SU-DHL-6 (cell line): ENCODE data around the gene TM9SF1.

Experiments used
- H2AFZ ChIP-seq: fragments of 200-600 bp; sonication (generic); 2 replicates; pipeline ENCODE4 v1.6.1; 2014; ENCODE audit warnings: low read depth, mild to moderate bottlenecking, moderate library complexity, mixed read lengths, antibody characterized with exemption, low read length; ENCODE audit not compliant: severe bottlenecking
- H3F3A ChIP-seq: fragments of 200-600 bp; shearing (Covaris generic); 2 replicates; pipeline ENCODE4 v1.6.0; 2016; ENCODE audit warnings: antibody characterized with exemption, mild to moderate bottlenecking; ENCODE audit not compliant: insufficient read depth
- H3K27ac ChIP-seq: fragments of 200-600 bp; sonication (generic); 2 replicates; pipeline ENCODE4 v1.5.1; 2016; ENCODE audit warnings: low read depth, mild to moderate bottlenecking, low read length, moderate library complexity, mixed read lengths
- H3K27me3 ChIP-seq: fragments of 200-600 bp; sonication (generic), shearing (Covaris generic); 2 replicates; pipeline ENCODE4 v1.6.0; 2014; ENCODE audit warnings: mild to moderate bottlenecking, low read length
- H3K36me3 ChIP-seq: fragments of 200-600 bp; sonication (generic); 2 replicates; pipeline ENCODE4 v1.6.1; 2014; ENCODE audit warnings: mild to moderate bottlenecking, low read length, mixed read lengths
- H3K4me2 ChIP-seq: fragments of 300-600, 200-600 bp; shearing (Covaris generic), sonication (generic); 2 replicates; pipeline ENCODE4 v1.6.0; 2014; ENCODE audit warnings: low read length, low read depth, mild to moderate bottlenecking; ENCODE audit not compliant: poor library complexity, severe bottlenecking
- H3K4me3 ChIP-seq: fragments of 200-600 bp; sonication (generic); 2 replicates; pipeline ENCODE4 v1.5.1; 2014; ENCODE audit warnings: antibody characterized with exemption, low read length, mild to moderate bottlenecking, mixed read lengths; ENCODE audit not compliant: insufficient read depth, poor library complexity, severe bottlenecking
- H3K79me2 ChIP-seq: fragments of 200-600 bp; sonication (generic); 2 replicates; pipeline ENCODE4 v1.6.1; 2014; ENCODE audit warnings: mild to moderate bottlenecking, low read length, moderate library complexity; ENCODE audit not compliant: insufficient read depth
- H3K9ac ChIP-seq: fragments of 200-600 bp; sonication (generic); 2 replicates; pipeline ENCODE4 v1.7.0; 2014; ENCODE audit warnings: mild to moderate bottlenecking, low read length
- H3K9me2 ChIP-seq: fragments of 200-600 bp; sonication (generic); replicated peaks from 2 replicates; pipeline ENCODE4 v1.6.1; 2014; ENCODE audit warnings: low read length; ENCODE audit not compliant: insufficient read depth
- H3K9me3 ChIP-seq: fragments of 200-600 bp; sonication (generic); 2 replicates; pipeline ENCODE4 v1.6.1; 2014; ENCODE audit warnings: low read length, mixed read lengths; ENCODE audit not compliant: insufficient read depth
- H4K20me1 ChIP-seq: fragments of 200-600 bp; sonication (generic); 2 replicates; pipeline ENCODE4 v1.6.1; 2014; ENCODE audit warnings: low read depth, mild to moderate bottlenecking, antibody characterized with exemption, low read length, moderate library complexity, mixed read lengths
- EZH2phosphoT487 ChIP-seq: fragments of 200-600 bp; sonication (generic), shearing (Covaris generic); conservative IDR thresholded peaks from 2 replicates; pipeline ENCODE4 v1.6.1; 2018; ENCODE audit warnings: mild to moderate bottlenecking, antibody characterized with exemption, low read length, moderate library complexity, mixed read lengths
- TF ChIP-seq, protein P1 (sequence below): fragments of 200-600 bp; sonication (generic); IDR thresholded peaks from one replicate; pipeline ENCODE4 v1.5.1; 2017; ENCODE audit warnings: antibody characterized with exemption, mild to moderate bottlenecking, low read length, moderate library complexity; ENCODE audit not compliant: insufficient read depth, poor library complexity, severe bottlenecking

TM9SF1 gene

GRCh38 chr14:24232121-24232644 is 36.9 kb upstream of the TM9SF1 start, which contains the start of gene NEDD8:
Gene NEDD8 (minus strand): TSS chr14:24232367. CDS start chr14:24232267, 100 bp downstream.
- Histone ChIP-seq H3K4me3 (peak within 1 kb of the TSS; percentile 99), H2AFZ (peak within 1 kb of the TSS; percentile 93), H3K9me2 (no peaks in the 10 kb centered on the region), H3K27ac (peak within 1 kb of the TSS; percentile 74), H3K27me3 (no peaks in the 10 kb centered on the region), H3K36me3 (peaks cover 3% of the 10 kb centered on the region; the same call in 1 of the 2 replicates), H4K20me1 (no peaks in the 10 kb centered on the region), H3K4me2 (peak within 1 kb of the TSS; percentile 85), H3K79me2 (peaks cover 54% of the 10 kb centered on the region), H3F3A (peaks cover 20% of the 10 kb centered on the region; the same call in 1 of the 2 replicates), H3K9ac (peak within 1 kb of the TSS; percentile 81), H3K9me3 (no peaks in the 10 kb centered on the region)
- TF ChIP-seq EZH2phosphoT487: no peak
- TF ChIP-seq, protein P1, sequence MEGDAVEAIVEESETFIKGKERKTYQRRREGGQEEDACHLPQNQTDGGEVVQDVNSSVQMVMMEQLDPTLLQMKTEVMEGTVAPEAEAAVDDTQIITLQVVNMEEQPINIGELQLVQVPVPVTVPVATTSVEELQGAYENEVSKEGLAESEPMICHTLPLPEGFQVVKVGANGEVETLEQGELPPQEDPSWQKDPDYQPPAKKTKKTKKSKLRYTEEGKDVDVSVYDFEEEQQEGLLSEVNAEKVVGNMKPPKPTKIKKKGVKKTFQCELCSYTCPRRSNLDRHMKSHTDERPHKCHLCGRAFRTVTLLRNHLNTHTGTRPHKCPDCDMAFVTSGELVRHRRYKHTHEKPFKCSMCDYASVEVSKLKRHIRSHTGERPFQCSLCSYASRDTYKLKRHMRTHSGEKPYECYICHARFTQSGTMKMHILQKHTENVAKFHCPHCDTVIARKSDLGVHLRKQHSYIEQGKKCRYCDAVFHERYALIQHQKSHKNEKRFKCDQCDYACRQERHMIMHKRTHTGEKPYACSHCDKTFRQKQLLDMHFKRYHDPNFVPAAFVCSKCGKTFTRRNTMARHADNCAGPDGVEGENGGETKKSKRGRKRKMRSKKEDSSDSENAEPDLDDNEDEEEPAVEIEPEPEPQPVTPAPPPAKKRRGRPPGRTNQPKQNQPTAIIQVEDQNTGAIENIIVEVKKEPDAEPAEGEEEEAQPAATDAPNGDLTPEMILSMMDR: no peak

DNA sequence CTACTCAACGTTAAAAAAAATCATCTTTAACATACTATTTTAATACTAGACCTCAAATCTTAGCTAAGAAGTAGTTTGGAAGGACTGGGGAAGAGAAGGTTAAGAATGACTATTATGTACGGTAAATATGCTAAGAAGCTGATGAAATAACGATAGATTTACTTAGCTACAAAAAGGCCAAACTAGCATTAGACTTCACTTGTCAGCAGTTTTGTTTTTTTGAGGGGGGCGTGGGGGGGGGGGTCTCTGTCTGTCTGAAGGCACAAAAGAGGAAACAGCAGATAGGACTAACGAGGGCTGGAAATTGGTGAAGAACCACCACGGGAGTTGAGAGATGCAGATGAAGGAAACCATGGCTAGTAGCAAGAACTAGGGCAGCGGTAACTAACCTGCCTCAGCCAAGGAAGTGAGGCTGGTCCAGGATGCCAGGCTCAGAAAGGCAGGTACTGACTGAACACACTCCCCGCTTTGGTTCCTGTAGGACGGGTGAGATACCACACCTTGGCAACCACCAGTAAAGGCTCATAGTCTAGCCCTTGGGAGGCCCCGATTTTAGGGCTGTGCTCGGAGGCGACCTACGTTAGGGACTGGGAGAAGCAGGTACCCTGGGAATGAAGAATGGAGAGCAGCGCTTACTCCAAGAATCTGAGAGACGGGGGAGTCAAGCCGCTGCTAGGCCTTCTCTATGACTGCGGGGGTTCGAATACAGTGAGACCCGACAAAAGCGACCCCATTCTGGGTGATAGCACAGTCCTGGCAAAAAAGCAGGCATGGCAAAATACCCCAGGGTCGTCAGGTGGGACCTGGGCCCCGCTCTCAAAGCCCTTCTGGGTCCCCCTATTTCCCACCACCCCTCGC is 36.3 kb upstream of the TM9SF1 start:
- Histone ChIP-seq H3K4me2 (peak overlapping the region; percentile 85), H3K79me2 (peaks cover 61% of the 10 kb centered on the region), H3K9ac (peak overlapping the region; percentile 81), H3K27ac (peak overlapping the region; percentile 74), H3K9me3 (no peaks in the 10 kb centered on the region), H3K9me2 (no peaks in the 10 kb centered on the region), H4K20me1 (no peaks in the 10 kb centered on the region), H3K27me3 (no peaks in the 10 kb centered on the region), H3K36me3 (peaks cover 8% of the 10 kb centered on the region; the same call in 1 of the 2 replicates), H3K4me3 (peak overlapping the region; percentile 99), H2AFZ (peak overlapping the region; percentile 93), H3F3A (peaks cover 20% of the 10 kb centered on the region; the same call in 1 of the 2 replicates)
- TF ChIP-seq EZH2phosphoT487: no peak
- TF ChIP-seq, protein P1: no peak

DNA sequence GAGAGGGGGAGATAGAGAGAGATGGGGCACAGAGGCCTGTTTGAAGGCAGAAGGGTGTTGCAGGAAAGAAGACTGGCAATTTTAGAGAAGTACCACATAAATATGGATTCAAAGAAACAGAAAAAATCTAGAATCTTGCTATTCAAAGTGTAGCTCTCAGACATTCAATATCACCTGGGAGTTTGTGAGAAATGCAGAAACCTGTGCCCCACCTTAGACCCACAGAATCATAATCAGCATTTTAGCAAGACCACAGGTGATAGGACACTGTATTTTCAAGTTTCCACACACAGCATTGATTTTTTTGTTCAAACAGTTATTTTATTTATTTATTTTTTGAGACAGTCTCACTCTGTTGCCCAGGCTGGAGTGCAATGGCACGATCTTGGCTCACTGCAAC is 33.7 kb upstream of the TM9SF1 start:
- no peaks in the 10 kb centered on the region for H3K27me3 ChIP-seq
- no peak overlapping the region for H3K4me2 ChIP-seq
- peaks cover 8% of the 10 kb centered on the region; the same call in 1 of the 2 replicates for H3K36me3 ChIP-seq
- no peak overlapping the region for H3K4me3 ChIP-seq
- peaks cover 11% of the 10 kb centered on the region; the same call in 1 of the 2 replicates for H3F3A ChIP-seq
- TF ChIP-seq EZH2phosphoT487: no peak
- TF ChIP-seq, protein P1: no peak
- peaks cover 78% of the 10 kb centered on the region for H3K79me2 ChIP-seq
- H4K20me1 ChIP-seq: no peaks in the 10 kb centered on the region
- no peak overlapping the region for H3K27ac ChIP-seq
- H2AFZ ChIP-seq: no peak overlapping the region
- H3K9me3 ChIP-seq: no peaks in the 10 kb centered on the region
- no peak overlapping the region for H3K9ac ChIP-seq
- no peaks in the 10 kb centered on the region for H3K9me2 ChIP-seq
